M059J (cell line): Measurements from ENCODE around the gene PPP1R1A. TPM values are rescaled to one million over a fixed set of nuclear protein-coding genes. Genes with fewer than 3 reads are reported as not detected.

Experiments used
- DNase-seq: peaks from one replicate; pipeline ENCODE4 v3.0.0-alpha.2; 2012; ENCODE audit warnings: low read depth
- total RNA-seq: library from RNA; depleted of rRNA; stranded (reverse); fragments of >200 nt; shearing (Covaris generic); gene quantifications from 2 replicates; pipeline ENCODE4 v1.2.3, GENCODE V29; 2014

Gene PPP1R1A
- total RNA-seq, 1 experiment from 2014 or later, result not detected

GRCh38 chr12:54603173-54603814 lies 14.8 kb upstream of the PPP1R1A start:
- peak; percentile 59 for DNase-seq

- no peak for DNase-seq
These were observed 14.2 kb upstream of the PPP1R1A start for GRCh38 chr12:54602661-54603060.

GRCh38 chr12:54601841-54602240 lies 13.4 kb upstream of the PPP1R1A start:
- DNase-seq, result peak; percentile 40

GRCh38 chr12:54598970-54599369 lies 10.5 kb upstream of the PPP1R1A start:
- no peak for DNase-seq

GRCh38 chr12:54596526-54596946 lies 8.1 kb upstream of the PPP1R1A start:
- DNase-seq, result peak; percentile 50

- no peak for DNase-seq
These were observed 7.0 kb upstream of the PPP1R1A start for GRCh38 chr12:54595471-54595870.

GRCh38 chr12:54593725-54594124 lies 5.3 kb upstream of the PPP1R1A start:
- no peak for DNase-seq

GRCh38 chr12:54593135-54593534 lies 4.7 kb upstream of the PPP1R1A start:
- DNase-seq, result no peak

GRCh38 chr12:54592316-54592715 lies 3.9 kb upstream of the PPP1R1A start:
- DNase-seq, result no peak

- no peak for DNase-seq
These were observed 2.6 kb upstream of the PPP1R1A start for GRCh38 chr12:54590978-54591591.

GRCh38 chr12:54589964-54590363 lies 1.5 kb upstream of the PPP1R1A start:
- DNase-seq, result no peak

- DNase-seq, result no peak
These were observed 420 bp upstream of the PPP1R1A start for GRCh38 chr12:54588890-54589267.

GRCh38 chr12:54587315-54587873 lies 1.1 kb downstream of the PPP1R1A start:
- DNase-seq, result no peak

GRCh38 chr12:54586620-54587019 lies 1.8 kb downstream of the PPP1R1A start:
- no peak for DNase-seq

GRCh38 chr12:54585243-54585642 lies 3.2 kb downstream of the PPP1R1A start:
- DNase-seq, result no peak

- DNase-seq, result no peak
These were observed 4.3 kb downstream of the PPP1R1A start for GRCh38 chr12:54584128-54584527.

GRCh38 chr12:54583726-54584125 lies 4.7 kb downstream of the PPP1R1A start:
- DNase-seq, result no peak

GRCh38 chr12:54581412-54581811 lies 7.0 kb downstream of the PPP1R1A start:
- DNase-seq, result no peak

GRCh38 chr12:54579696-54580333 lies 8.6 kb downstream of the PPP1R1A start:
- DNase-seq, result peak; percentile 57

- DNase-seq, result no peak
These were observed 9.2 kb downstream of the PPP1R1A start for GRCh38 chr12:54579258-54579657.

- no peak for DNase-seq
These were observed 9.7 kb downstream of the PPP1R1A start for GRCh38 chr12:54578778-54579177.

- no peak for DNase-seq
These were observed 15.6 kb downstream of the PPP1R1A start for GRCh38 chr12:54572881-54573280.
